Measurements from ENCODE around the gene COQ10B. TPM values are rescaled to one million over a fixed set of nuclear protein-coding genes. Genes with fewer than 3 reads are reported as not detected.

Gene COQ10B
- total and polyA plus RNA-seq, 2 of the 4 experiments (the other 2 are of a cell fraction), result 9.5 to 28.7 TPM

DNA sequence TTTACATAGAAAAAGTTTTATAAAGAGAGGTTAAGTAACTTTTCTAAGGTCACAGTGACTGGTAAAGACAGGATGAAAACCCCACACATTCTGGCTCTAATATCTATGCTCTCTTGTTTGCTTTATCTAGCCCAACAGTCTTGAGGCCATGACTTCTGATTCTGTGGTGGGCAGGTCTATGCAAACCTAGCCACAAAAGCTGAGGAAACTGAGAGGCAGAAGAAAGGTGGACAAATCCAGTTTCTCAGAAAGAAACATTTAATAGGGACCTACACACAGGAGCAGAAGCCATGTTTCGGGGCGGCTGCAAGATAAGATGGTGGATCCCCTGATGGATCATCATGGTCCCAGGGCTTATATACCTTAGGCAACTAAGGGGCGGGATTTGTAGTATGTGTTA lies 24.4 kb downstream of the COQ10B start:
- no peaks in the 10 kb centered on the region for H3K27me3 ChIP-seq (ENCODE audit: control insufficient read depth, insufficient read depth, low read length)
- H3K4ac ChIP-seq (ENCODE audit: low read depth, low read length), result no peak overlapping the region
- POLR2A ChIA-PET (ENCODE audit: unreplicated experiment), result no interaction called here
- peaks cover 4% of the 10 kb centered on the region; the same call in 1 of the 2 replicates for H4K20me1 ChIP-seq (ENCODE audit: insufficient read depth, low read length)
- H3K14ac ChIP-seq (replicated peaks; ENCODE audit: low read depth, low read length), result no peak overlapping the region
- intact Hi-C loops (cut with micrococcal nuclease) (loop anchor here (5.0 kb wide), 1 partner anchor 60 kb away; no protein-coding TSS in a partner anchor), dilution Hi-C loops (cut with HindIII; ENCODE audit: low sequenced_read_pairs, unreplicated experiment) (no loop called here), in situ Hi-C loops (cut with MboI; ENCODE audit: low sequenced_read_pairs) (no loop called here)
- DNase-seq (no peak), ATAC-seq (ENCODE audit: low read depth) (no peak)
- no peak overlapping the region for H2AFZ ChIP-seq (replicated peaks; ENCODE audit: low read length, poor library complexity)
- no peak overlapping the region for H2BK15ac ChIP-seq (ENCODE audit: low read depth, low read length)
- no peak overlapping the region for H4K5ac ChIP-seq (ENCODE audit: low read depth, low read length)
- H3K4me3 ChIP-seq (ENCODE audit: insufficient read depth, low read depth, low read length), result no peak overlapping the region
- no peak overlapping the region for H2BK20ac ChIP-seq (ENCODE audit: low read depth, low read length)
- H3K27ac ChIP-seq (ENCODE audit: insufficient read depth, low read length), result no peak overlapping the region
- H4K91ac ChIP-seq (ENCODE audit: insufficient read depth, low read depth, low read length), result no peak overlapping the region
- peaks cover 37% of the 10 kb centered on the region for H3K36me3 ChIP-seq (ENCODE audit: control insufficient read depth, insufficient read depth, low read length)
- no peak overlapping the region for H2BK120ac ChIP-seq (ENCODE audit: low read depth, low read length)
- no peaks in the 10 kb centered on the region for H3K9me1 ChIP-seq (ENCODE audit: insufficient read depth, low read length)
- no peak overlapping the region for H4K8ac ChIP-seq (ENCODE audit: low read depth in 2 of 2, low read length in 2 of 2)
- H3K9me3 ChIP-seq (ENCODE audit: control insufficient read depth, insufficient read depth, low read length), result no peaks in the 10 kb centered on the region; the same call in 1 of the 2 replicates
- H2AK9ac ChIP-seq (replicated peaks; ENCODE audit: low read depth, low read length, poor library complexity), result no peak overlapping the region
- no peak overlapping the region for H3K9ac ChIP-seq (ENCODE audit: low read depth, low read length)
- H3K18ac ChIP-seq (ENCODE audit: low read depth, low read length), result no peak overlapping the region
- no TSS peak for BruUV-seq (replicated peaks)
- no peak overlapping the region for H3K4me2 ChIP-seq (ENCODE audit: low read depth, low read length)
- H3K56ac ChIP-seq (ENCODE audit: extremely low read depth, insufficient read depth, low read length), result no peak overlapping the region
- TF ChIP-seq, protein P1, sequence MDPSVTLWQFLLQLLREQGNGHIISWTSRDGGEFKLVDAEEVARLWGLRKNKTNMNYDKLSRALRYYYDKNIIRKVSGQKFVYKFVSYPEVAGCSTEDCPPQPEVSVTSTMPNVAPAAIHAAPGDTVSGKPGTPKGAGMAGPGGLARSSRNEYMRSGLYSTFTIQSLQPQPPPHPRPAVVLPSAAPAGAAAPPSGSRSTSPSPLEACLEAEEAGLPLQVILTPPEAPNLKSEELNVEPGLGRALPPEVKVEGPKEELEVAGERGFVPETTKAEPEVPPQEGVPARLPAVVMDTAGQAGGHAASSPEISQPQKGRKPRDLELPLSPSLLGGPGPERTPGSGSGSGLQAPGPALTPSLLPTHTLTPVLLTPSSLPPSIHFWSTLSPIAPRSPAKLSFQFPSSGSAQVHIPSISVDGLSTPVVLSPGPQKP (IDR thresholded peaks at IDR 0.05; ENCODE audit: borderline replicate concordance, low read depth, low read length), result no peak
- TF ChIP-seq, protein P2, sequence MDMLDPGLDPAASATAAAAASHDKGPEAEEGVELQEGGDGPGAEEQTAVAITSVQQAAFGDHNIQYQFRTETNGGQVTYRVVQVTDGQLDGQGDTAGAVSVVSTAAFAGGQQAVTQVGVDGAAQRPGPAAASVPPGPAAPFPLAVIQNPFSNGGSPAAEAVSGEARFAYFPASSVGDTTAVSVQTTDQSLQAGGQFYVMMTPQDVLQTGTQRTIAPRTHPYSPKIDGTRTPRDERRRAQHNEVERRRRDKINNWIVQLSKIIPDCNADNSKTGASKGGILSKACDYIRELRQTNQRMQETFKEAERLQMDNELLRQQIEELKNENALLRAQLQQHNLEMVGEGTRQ (IDR thresholded peaks at IDR 0.05; ENCODE audit: low read depth, low read length), result no peak
- TF ChIP-seq BHLHE40 (IDR thresholded peaks at IDR 0.05; ENCODE audit: low read depth, low read length) (no peak), MAZ (IDR thresholded peaks at IDR 0.05; ENCODE audit: borderline replicate concordance, low read depth, low read length) (no peak), MXI1 (IDR thresholded peaks at IDR 0.05; ENCODE audit: borderline replicate concordance, low read depth, low read length) (no peak), RFX5 (IDR thresholded peaks at IDR 0.05; ENCODE audit: low read depth, low read length) (no peak), FOS (IDR thresholded peaks at IDR 0.05; ENCODE audit: low read depth, low read length) (no peak), NFE2L2 (IDR thresholded peaks at IDR 0.05; ENCODE audit: low read depth, low read length) (no peak), MAFK (IDR thresholded peaks at IDR 0.05; ENCODE audit: low read depth, low read length) (no peak), CHD1 (IDR thresholded peaks at IDR 0.05; ENCODE audit: low read depth, low read length) (no peak), RAD21 (IDR thresholded peaks at IDR 0.05; ENCODE audit: low read length) (no peak), SMC3 (IDR thresholded peaks at IDR 0.05; ENCODE audit: low read depth, low read length) (no peak), CEBPB (IDR thresholded peaks at IDR 0.05; ENCODE audit: low read depth, low read length) (no peak), POLR2A (IDR thresholded peaks at IDR 0.05; ENCODE audit: low read depth, low read length) (no peak), RCOR1 (IDR thresholded peaks at IDR 0.05; ENCODE audit: insufficient replicate concordance, low read length) (no peak)
- TF ChIP-seq, protein P3, sequence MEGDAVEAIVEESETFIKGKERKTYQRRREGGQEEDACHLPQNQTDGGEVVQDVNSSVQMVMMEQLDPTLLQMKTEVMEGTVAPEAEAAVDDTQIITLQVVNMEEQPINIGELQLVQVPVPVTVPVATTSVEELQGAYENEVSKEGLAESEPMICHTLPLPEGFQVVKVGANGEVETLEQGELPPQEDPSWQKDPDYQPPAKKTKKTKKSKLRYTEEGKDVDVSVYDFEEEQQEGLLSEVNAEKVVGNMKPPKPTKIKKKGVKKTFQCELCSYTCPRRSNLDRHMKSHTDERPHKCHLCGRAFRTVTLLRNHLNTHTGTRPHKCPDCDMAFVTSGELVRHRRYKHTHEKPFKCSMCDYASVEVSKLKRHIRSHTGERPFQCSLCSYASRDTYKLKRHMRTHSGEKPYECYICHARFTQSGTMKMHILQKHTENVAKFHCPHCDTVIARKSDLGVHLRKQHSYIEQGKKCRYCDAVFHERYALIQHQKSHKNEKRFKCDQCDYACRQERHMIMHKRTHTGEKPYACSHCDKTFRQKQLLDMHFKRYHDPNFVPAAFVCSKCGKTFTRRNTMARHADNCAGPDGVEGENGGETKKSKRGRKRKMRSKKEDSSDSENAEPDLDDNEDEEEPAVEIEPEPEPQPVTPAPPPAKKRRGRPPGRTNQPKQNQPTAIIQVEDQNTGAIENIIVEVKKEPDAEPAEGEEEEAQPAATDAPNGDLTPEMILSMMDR (conservative IDR thresholded peaks at IDR 0.05; ENCODE audit: low read depth, low read length), result no peak
- peaks cover 3 to 4% of the 10 kb centered on the region in 2 experiments; a peak in 1 of 4 replicates for H3K79me1 ChIP-seq (ENCODE audit: low read depth in 1 of 2, low read length in 2 of 2)
- no peak overlapping the region for H2AK5ac ChIP-seq (ENCODE audit: low read depth, low read length)
- H3K23ac ChIP-seq (ENCODE audit: low read depth, low read length), result no peak overlapping the region
- no peaks in the 10 kb centered on the region for H3K4me1 ChIP-seq (ENCODE audit: control insufficient read depth, insufficient read depth, low read length)
- CTCF ChIA-PET, result interaction anchor here (0.7 kb wide), 1 partner anchor 18 kb away, joined by 5 read pairs; no protein-coding TSS in a partner anchor
- WGBS, 2 experiments (ENCODE audit: extremely low coverage in 2 of 2, insufficient read length in 1 of 2), result no CpG with 5 or more reads among the region's 3 CpGs
- no peak overlapping the region for H2BK5ac ChIP-seq (ENCODE audit: low read depth, low read length, poor library complexity, severe bottlenecking)

Measured in IMR-90 (cell line).